H1 (cell line): ENCODE results near the gene MBOAT2. TPM values are rescaled to one million over a fixed set of nuclear protein-coding genes. Genes with fewer than 3 reads are reported as not detected.

ENCODE experiments used
- BCL11A ChIP-seq, 2 experiments: IDR thresholded peaks; one replicate each; pipeline ENCODE4 v1.6.1; 2011; ENCODE audit warnings: low read depth in 2 of 2, low read length in 2 of 2, mild to moderate bottlenecking in 2 of 2
- BRCA1 ChIP-seq: IDR thresholded peaks from 2 replicates; pipeline ENCODE4 v1.6.1; 2012; ENCODE audit warnings: low read depth, low read length, improper control_type of control experiment
- CHD2 ChIP-seq: IDR thresholded peaks from 2 replicates; pipeline ENCODE4 v1.6.1; 2012; ENCODE audit warnings: low read length, improper control_type of control experiment
- EGR1 ChIP-seq: IDR thresholded peaks from 2 replicates; pipeline ENCODE4 v1.6.1; 2011; ENCODE audit warnings: low read depth, low read length, borderline replicate concordance
- JUN ChIP-seq: IDR thresholded peaks from 2 replicates; pipeline ENCODE4 v1.6.1; 2011; ENCODE audit warnings: low read depth, mild to moderate bottlenecking, improper control_type of control experiment, low read length
- KDM4A ChIP-seq: IDR thresholded peaks from one replicate; pipeline ENCODE4 v1.7.1; 2012; ENCODE audit warnings: low read depth, mild to moderate bottlenecking, moderate library complexity, low read length, inconsistent platforms; ENCODE audit not compliant: severe bottlenecking
- NANOG ChIP-seq: IDR thresholded peaks from 2 replicates; pipeline ENCODE4 v1.6.1; 2011; ENCODE audit warnings: low read length, low read depth, mild to moderate bottlenecking, inconsistent platforms; ENCODE audit not compliant: insufficient read depth, poor library complexity, severe bottlenecking
- PHF8 ChIP-seq: fragments of 200-600 bp; sonication (generic); conservative IDR thresholded peaks from 2 replicates; pipeline ENCODE4 v1.7.1; 2012; ENCODE audit warnings: low read depth, mild to moderate bottlenecking, inconsistent platforms, low read length, moderate library complexity
- POLR2A ChIP-seq, 2 experiments: IDR thresholded peaks; 1 replicate in 1 of 2; 2 replicates in 1 of 2; pipeline ENCODE4 v1.6.1; 2011; ENCODE audit warnings: low read depth in 2 of 2, low read length in 2 of 2, mild to moderate bottlenecking in 2 of 2; ENCODE audit errors: control extremely low read depth in 1 of 2
- POU5F1 ChIP-seq: IDR thresholded peaks from 2 replicates; pipeline ENCODE4 v1.6.1; 2011; ENCODE audit warnings: low read depth, mild to moderate bottlenecking, low read length, moderate library complexity
- RAD21 ChIP-seq, 2 experiments: IDR thresholded peaks in 1 of 2; conservative IDR thresholded peaks in 1 of 2; 2 replicates each; pipeline ENCODE4 v1.6.1; 2011; ENCODE audit warnings: low read depth in 2 of 2, low read length in 2 of 2, improper control_type of control experiment in 1 of 2, inconsistent platforms in 1 of 2, mild to moderate bottlenecking in 1 of 2, moderate library complexity in 1 of 2
- RBBP5 ChIP-seq: IDR thresholded peaks from 2 replicates; pipeline ENCODE4 v1.7.1; 2012; ENCODE audit warnings: low read depth, mild to moderate bottlenecking, inconsistent platforms, low read length, moderate library complexity, borderline replicate concordance
- SP2 ChIP-seq: IDR thresholded peaks from 2 replicates; pipeline ENCODE4 v1.6.1; 2012; ENCODE audit warnings: mild to moderate bottlenecking, low read length, inconsistent platforms
- SP4 ChIP-seq: IDR thresholded peaks from 2 replicates; pipeline ENCODE4 v1.6.1; 2012; ENCODE audit warnings: low read length, inconsistent platforms
- SRF ChIP-seq: IDR thresholded peaks from 2 replicates; pipeline ENCODE4 v1.6.1; 2011; ENCODE audit warnings: mild to moderate bottlenecking, low read depth, low read length, moderate library complexity
- TBP ChIP-seq: IDR thresholded peaks from 2 replicates; pipeline ENCODE4 v1.6.1; 2011; ENCODE audit warnings: low read depth, low read length, improper control_type of control experiment
- TEAD4 ChIP-seq: IDR thresholded peaks from 2 replicates; pipeline ENCODE4 v1.6.1; 2012; ENCODE audit warnings: low read depth, low read length, inconsistent platforms, mixed read lengths
- polyA plus RNA-seq, 7 experiments: library from polyadenylated mRNA; depleted of rRNA in 3 of 7; stranded (reverse) in 5 of 7; unstranded in 2 of 7; fragments of >200 nt in 5 of 7; fragments of 200-250 nt in 2 of 7; gene quantifications; 1 replicate in 5 of 7; 2 replicates in 1 of 7; 4 replicates in 1 of 7; pipeline versions ENCODE4 v1.2.1 to v1.2.3, GENCODE V29; 2011 to 2013; ENCODE audit warnings: missing spikeins in 2 of 7, mixed read lengths in 2 of 7
- total RNA-seq: library from RNA; stranded (reverse); fragmentation: NEBNext Ultra II Directional; extraction: Animal tissue kit (Norgen Biotek cat#: 25700); gene quantifications from 2 replicates; pipeline ENCODE4 v1.2.1, GENCODE V29; 2021
- TF ChIP-seq, protein P1 (sequence below), 3 experiments: IDR thresholded peaks; 1 replicate in 2 of 3; 2 replicates in 1 of 3; pipeline versions ENCODE4 v1.5.1 to v1.6.1; 2011; ENCODE audit warnings: low read length in 3 of 3, mild to moderate bottlenecking in 3 of 3, inconsistent platforms in 2 of 3, low read depth in 1 of 3, moderate library complexity in 1 of 3; ENCODE audit not compliant: insufficient read depth in 1 of 3; ENCODE audit errors: control extremely low read depth in 1 of 3
- TF ChIP-seq, protein P2 (sequence below): IDR thresholded peaks from 2 replicates; pipeline ENCODE4 v1.6.1; 2012; ENCODE audit warnings: inconsistent platforms
- TF ChIP-seq, protein P3 (sequence below): IDR thresholded peaks from 2 replicates; pipeline ENCODE4 v1.6.1; 2012; ENCODE audit warnings: low read length, inconsistent platforms

Gene MBOAT2
- total and polyA plus RNA-seq, 2 of the 8 experiments (the other 6 are each of a cell fraction or from before 2014, with no cell fraction given), result 11.2 to 23.4 TPM

DNA sequence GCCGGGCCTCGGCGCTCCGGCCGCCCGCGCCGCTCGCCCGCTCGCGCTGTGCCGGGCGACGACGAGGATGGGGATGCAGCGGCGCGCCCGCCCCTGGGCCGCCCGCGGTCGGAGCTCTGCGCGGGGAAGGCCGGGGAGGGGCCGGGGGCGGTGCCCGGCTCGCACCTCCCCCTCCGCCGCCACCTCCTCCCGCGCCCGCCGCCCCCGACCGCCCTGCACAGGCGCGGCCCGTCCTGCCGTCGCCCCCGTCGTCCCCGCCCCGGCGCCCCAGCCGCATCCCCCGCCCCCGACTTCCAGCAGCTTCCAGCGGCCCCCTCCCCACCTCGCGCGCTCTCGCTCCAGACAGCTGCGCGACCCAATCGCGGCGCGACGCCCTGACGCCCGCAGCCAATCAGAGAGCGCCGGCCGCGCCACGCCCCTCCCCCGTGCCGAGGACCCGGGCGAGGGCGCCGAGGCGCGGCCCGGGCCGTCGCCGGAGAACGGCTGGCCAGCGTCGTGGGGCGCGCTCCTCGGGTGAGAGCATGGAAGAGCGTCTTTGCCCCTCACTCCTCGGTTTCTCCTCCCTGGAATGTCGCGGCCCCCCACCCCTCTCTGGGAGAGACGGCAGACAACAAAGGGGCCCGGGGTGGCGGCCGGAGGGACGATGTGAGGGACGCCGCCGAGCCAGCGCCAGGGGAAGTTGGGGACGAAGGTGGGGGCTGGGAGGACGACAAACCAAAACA lies at the start of gene MBOAT2 (continued):
- peak; percentile 57; the same call in 1 of the 2 replicates for TF ChIP-seq SP2
- TF ChIP-seq SP4, result no peak
- TF ChIP-seq, protein P1, sequence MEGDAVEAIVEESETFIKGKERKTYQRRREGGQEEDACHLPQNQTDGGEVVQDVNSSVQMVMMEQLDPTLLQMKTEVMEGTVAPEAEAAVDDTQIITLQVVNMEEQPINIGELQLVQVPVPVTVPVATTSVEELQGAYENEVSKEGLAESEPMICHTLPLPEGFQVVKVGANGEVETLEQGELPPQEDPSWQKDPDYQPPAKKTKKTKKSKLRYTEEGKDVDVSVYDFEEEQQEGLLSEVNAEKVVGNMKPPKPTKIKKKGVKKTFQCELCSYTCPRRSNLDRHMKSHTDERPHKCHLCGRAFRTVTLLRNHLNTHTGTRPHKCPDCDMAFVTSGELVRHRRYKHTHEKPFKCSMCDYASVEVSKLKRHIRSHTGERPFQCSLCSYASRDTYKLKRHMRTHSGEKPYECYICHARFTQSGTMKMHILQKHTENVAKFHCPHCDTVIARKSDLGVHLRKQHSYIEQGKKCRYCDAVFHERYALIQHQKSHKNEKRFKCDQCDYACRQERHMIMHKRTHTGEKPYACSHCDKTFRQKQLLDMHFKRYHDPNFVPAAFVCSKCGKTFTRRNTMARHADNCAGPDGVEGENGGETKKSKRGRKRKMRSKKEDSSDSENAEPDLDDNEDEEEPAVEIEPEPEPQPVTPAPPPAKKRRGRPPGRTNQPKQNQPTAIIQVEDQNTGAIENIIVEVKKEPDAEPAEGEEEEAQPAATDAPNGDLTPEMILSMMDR (IDR thresholded peaks at IDR 0.05; ENCODE audit: control extremely low read depth in 1 of 3, insufficient read depth in 1 of 3, low read depth in 1 of 3, low read length in 3 of 3), result no peak
- peak; percentile 79 for TF ChIP-seq CHD2
- TF ChIP-seq PHF8, result peak; percentile 87
- TF ChIP-seq BRCA1, result no peak
- TF ChIP-seq SRF, result no peak
- no peak for TF ChIP-seq POU5F1
- peak; percentile 85 for TF ChIP-seq KDM4A
- no peak for TF ChIP-seq EGR1
- TF ChIP-seq RBBP5, result peak; percentile 45
- no peak for TF ChIP-seq RAD21 (IDR thresholded peaks at IDR 0.05 in 1 of 2, conservative IDR thresholded peaks at IDR 0.05 in 1 of 2; ENCODE audit: low read depth in 2 of 2, low read length in 2 of 2)
- TF ChIP-seq POLR2A (IDR thresholded peaks at IDR 0.05; ENCODE audit: control extremely low read depth in 1 of 2, low read depth in 2 of 2, low read length in 2 of 2), result peak; percentile 89 to 91
- TF ChIP-seq, protein P2, sequence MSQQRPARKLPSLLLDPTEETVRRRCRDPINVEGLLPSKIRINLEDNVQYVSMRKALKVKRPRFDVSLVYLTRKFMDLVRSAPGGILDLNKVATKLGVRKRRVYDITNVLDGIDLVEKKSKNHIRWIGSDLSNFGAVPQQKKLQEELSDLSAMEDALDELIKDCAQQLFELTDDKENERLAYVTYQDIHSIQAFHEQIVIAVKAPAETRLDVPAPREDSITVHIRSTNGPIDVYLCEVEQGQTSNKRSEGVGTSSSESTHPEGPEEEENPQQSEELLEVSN, result peak; percentile 61
- TF ChIP-seq BCL11A (IDR thresholded peaks at IDR 0.05; ENCODE audit: low read depth in 2 of 2, low read length in 2 of 2), result no peak
- no peak for TF ChIP-seq NANOG
- TF ChIP-seq, protein P3, sequence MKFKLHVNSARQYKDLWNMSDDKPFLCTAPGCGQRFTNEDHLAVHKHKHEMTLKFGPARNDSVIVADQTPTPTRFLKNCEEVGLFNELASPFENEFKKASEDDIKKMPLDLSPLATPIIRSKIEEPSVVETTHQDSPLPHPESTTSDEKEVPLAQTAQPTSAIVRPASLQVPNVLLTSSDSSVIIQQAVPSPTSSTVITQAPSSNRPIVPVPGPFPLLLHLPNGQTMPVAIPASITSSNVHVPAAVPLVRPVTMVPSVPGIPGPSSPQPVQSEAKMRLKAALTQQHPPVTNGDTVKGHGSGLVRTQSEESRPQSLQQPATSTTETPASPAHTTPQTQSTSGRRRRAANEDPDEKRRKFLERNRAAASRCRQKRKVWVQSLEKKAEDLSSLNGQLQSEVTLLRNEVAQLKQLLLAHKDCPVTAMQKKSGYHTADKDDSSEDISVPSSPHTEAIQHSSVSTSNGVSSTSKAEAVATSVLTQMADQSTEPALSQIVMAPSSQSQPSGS, result no peak
- TF ChIP-seq TEAD4, result peak; percentile 57; the same call in 1 of the 2 replicates
- no peak for TF ChIP-seq JUN
- TF ChIP-seq TBP, result peak; percentile 71; the same call in 1 of the 2 replicates
